K562 (cell line): ENCODE data around the gene DSTYK. TPM values are rescaled to one million over a fixed set of nuclear protein-coding genes. Genes with fewer than 3 reads are reported as not detected.

ENCODE experiments used
- ARNT ChIP-seq, 2 experiments: fragments of 450-650 bp; IDR thresholded peaks; 2 replicates each; pipeline ENCODE4 v1.6.1; 2016; ENCODE audit warnings: mild to moderate bottlenecking in 1 of 2
- GATA2 ChIP-seq: sonication (generic); formaldehyde crosslinking; IDR thresholded peaks from 2 replicates; pipeline ENCODE4 v1.4.0; 2020; ENCODE audit warnings: mild to moderate bottlenecking, missing genetic modification reagents
- GTF3C2 ChIP-seq: IDR thresholded peaks from 3 replicates; pipeline ENCODE4 v1.6.1; 2011; ENCODE audit warnings: borderline replicate concordance, mild to moderate bottlenecking, moderate library complexity; ENCODE audit not compliant: insufficient read length; ENCODE audit errors: extremely low read depth
- HOMEZ ChIP-seq: fragments of 250-450 bp; sonication (Bioruptor Pico); IDR thresholded peaks from 2 replicates; pipeline ENCODE4 v1.4.0; 2020; ENCODE audit warnings: mild to moderate bottlenecking, moderate library complexity
- ILF3 ChIP-seq: fragments of 450-650 bp; IDR thresholded peaks from 2 replicates; pipeline ENCODE4 v1.6.1; 2018; ENCODE audit warnings: antibody characterized with exemption, mild to moderate bottlenecking, moderate library complexity, borderline replicate concordance
- MIER1 ChIP-seq: fragments of 450-650 bp; IDR thresholded peaks from 2 replicates; pipeline ENCODE4 v1.6.1; 2016; ENCODE audit warnings: antibody characterized with exemption, mild to moderate bottlenecking, low read depth
- NFE2L1 ChIP-seq: fragments of 450-650 bp; IDR thresholded peaks from 2 replicates; pipeline ENCODE4 v1.6.1; 2016; ENCODE audit warnings: missing genetic modification characterization, low read depth, mild to moderate bottlenecking, missing compliant biosample characterization, moderate library complexity, borderline replicate concordance
- PHB ChIP-seq: fragments of 250-450 bp; sonication (Bioruptor Pico); IDR thresholded peaks from 2 replicates; pipeline ENCODE4 v1.5.0; 2021
- ZNF347 ChIP-seq: fragments of 450-650 bp; formaldehyde crosslinking; IDR thresholded peaks from 2 replicates; pipeline ENCODE4 v1.4.0; 2020; ENCODE audit warnings: low read depth, mild to moderate bottlenecking, moderate library complexity
- ZNF561 ChIP-seq: fragments of 450-650 bp; formaldehyde crosslinking; conservative IDR thresholded peaks from 2 replicates; pipeline ENCODE4 v1.4.0; 2020; ENCODE audit warnings: mild to moderate bottlenecking, moderate library complexity
- ZNF584 ChIP-seq: fragments of 200-800 bp; sonication (Bioruptor generic); IDR thresholded peaks from 2 replicates; pipeline ENCODE4 v1.6.1; 2016; ENCODE audit warnings: low read depth, mild to moderate bottlenecking, missing genetic modification characterization, missing compliant biosample characterization
- ZNF707 ChIP-seq: fragments of 250-450 bp; sonication (Bioruptor Pico); conservative IDR thresholded peaks from 2 replicates; pipeline ENCODE4 v1.8.0; 2022; ENCODE audit warnings: inconsistent platforms, mild to moderate bottlenecking, moderate library complexity
- ZNF79 ChIP-seq: fragments of 250-450 bp; sonication (Bioruptor Pico); IDR thresholded peaks from 2 replicates; pipeline ENCODE4 v1.4.0; 2020; ENCODE audit warnings: low read depth, mild to moderate bottlenecking, moderate library complexity
- polyA plus RNA-seq, 8 experiments: library from polyadenylated mRNA; depleted of rRNA in 4 of 8; stranded (reverse) in 5 of 8; unstranded in 3 of 8; fragments of >200 nt; fragmentation: Nextera tagmentation in 2 of 8; fragmentation: Illumina TruSeq in 1 of 8; extraction: Ambion mirVana in 2 of 8; extraction: Trizol in 1 of 8; gene quantifications; 2 replicates each; pipeline versions ENCODE4 v1.2.1 to v1.2.3, GENCODE V29; 2011 to 2014; ENCODE audit warnings: inconsistent platforms in 1 of 8, missing spikeins in 1 of 8
- total RNA-seq, 7 experiments: library from RNA; depleted of rRNA in 6 of 7; stranded (reverse); fragments of >200 nt in 6 of 7; fragmentation: Illumina TruSeq in 2 of 7; extraction: Trizol in 2 of 7; gene quantifications; 2 replicates each; pipeline versions ENCODE4 v1.2.1 to v1.2.3, GENCODE V29; 2011 to 2021; ENCODE audit warnings: low replicate concordance in 1 of 7
- TF ChIP-seq, protein P1 (sequence below): fragments of 450-650 bp; formaldehyde crosslinking; IDR thresholded peaks from 2 replicates; pipeline ENCODE4 v1.4.0; 2022; ENCODE audit warnings: missing genetic modification characterization
- TF ChIP-seq, protein P2 (sequence below): IDR thresholded peaks from 2 replicates; pipeline ENCODE4 v1.6.1; 2011; ENCODE audit warnings: borderline replicate concordance, low read depth, mild to moderate bottlenecking, moderate library complexity, low read length; ENCODE audit not compliant: insufficient read depth, poor library complexity, severe bottlenecking
- TF ChIP-seq, protein P3 (sequence below): fragments of 250-450 bp; sonication (Bioruptor Pico); IDR thresholded peaks from 2 replicates; pipeline ENCODE4 v1.8.0; 2022; ENCODE audit warnings: moderate library complexity, mild to moderate bottlenecking, inconsistent platforms
- TF ChIP-seq, protein P4 (sequence below): fragments of 250-450 bp; sonication (Bioruptor Pico); IDR thresholded peaks from 2 replicates; pipeline ENCODE4 v1.4.0; 2020; ENCODE audit warnings: borderline replicate concordance

The DSTYK gene
- total and polyA plus RNA-seq, 9 of the 15 experiments (the other 6 are each of a cell fraction or from before 2014, with no cell fraction given): 4.2 to 7.1 (median 6.2) TPM

GRCh38 chr1:205172729-205173366, 38.7 kb downstream of the DSTYK start (continued):
- TF ChIP-seq PHB (CRISPR knock-in tag): no peak
- no peak for TF ChIP-seq ILF3
- no peak for TF ChIP-seq ARNT (IDR thresholded peaks at IDR 0.05)
- TF ChIP-seq, protein P1, sequence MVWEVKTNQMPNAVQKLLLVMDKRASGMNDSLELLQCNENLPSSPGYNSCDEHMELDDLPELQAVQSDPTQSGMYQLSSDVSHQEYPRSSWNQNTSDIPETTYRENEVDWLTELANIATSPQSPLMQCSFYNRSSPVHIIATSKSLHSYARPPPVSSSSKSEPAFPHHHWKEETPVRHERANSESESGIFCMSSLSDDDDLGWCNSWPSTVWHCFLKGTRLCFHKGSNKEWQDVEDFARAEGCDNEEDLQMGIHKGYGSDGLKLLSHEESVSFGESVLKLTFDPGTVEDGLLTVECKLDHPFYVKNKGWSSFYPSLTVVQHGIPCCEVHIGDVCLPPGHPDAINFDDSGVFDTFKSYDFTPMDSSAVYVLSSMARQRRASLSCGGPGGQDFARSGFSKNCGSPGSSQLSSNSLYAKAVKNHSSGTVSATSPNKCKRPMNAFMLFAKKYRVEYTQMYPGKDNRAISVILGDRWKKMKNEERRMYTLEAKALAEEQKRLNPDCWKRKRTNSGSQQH (CRISPR knock-in tag): no peak
- TF ChIP-seq ZNF584: no peak
- TF ChIP-seq MIER1: no peak
- no peak for TF ChIP-seq ZNF79
- TF ChIP-seq NFE2L1 (tag): no peak
- TF ChIP-seq, protein P2, sequence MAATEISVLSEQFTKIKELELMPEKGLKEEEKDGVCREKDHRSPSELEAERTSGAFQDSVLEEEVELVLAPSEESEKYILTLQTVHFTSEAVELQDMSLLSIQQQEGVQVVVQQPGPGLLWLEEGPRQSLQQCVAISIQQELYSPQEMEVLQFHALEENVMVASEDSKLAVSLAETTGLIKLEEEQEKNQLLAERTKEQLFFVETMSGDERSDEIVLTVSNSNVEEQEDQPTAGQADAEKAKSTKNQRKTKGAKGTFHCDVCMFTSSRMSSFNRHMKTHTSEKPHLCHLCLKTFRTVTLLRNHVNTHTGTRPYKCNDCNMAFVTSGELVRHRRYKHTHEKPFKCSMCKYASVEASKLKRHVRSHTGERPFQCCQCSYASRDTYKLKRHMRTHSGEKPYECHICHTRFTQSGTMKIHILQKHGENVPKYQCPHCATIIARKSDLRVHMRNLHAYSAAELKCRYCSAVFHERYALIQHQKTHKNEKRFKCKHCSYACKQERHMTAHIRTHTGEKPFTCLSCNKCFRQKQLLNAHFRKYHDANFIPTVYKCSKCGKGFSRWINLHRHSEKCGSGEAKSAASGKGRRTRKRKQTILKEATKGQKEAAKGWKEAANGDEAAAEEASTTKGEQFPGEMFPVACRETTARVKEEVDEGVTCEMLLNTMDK: no peak
- no peak for TF ChIP-seq HOMEZ (CRISPR knock-in tag)
- TF ChIP-seq, protein P3, sequence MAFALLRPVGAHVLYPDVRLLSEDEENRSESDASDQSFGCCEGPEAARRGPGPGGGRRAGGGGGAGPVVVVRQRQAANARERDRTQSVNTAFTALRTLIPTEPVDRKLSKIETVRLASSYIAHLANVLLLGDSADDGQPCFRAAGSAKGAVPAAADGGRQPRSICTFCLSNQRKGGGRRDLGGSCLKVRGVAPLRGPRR (CRISPR knock-in tag): no peak
- TF ChIP-seq ZNF347 (CRISPR knock-in tag): no peak
- TF ChIP-seq GATA2: no peak
- no peak for TF ChIP-seq ZNF561 (CRISPR knock-in tag)
- no peak for TF ChIP-seq GTF3C2
- no peak for TF ChIP-seq ZNF707 (CRISPR knock-in tag)
- TF ChIP-seq, protein P4, sequence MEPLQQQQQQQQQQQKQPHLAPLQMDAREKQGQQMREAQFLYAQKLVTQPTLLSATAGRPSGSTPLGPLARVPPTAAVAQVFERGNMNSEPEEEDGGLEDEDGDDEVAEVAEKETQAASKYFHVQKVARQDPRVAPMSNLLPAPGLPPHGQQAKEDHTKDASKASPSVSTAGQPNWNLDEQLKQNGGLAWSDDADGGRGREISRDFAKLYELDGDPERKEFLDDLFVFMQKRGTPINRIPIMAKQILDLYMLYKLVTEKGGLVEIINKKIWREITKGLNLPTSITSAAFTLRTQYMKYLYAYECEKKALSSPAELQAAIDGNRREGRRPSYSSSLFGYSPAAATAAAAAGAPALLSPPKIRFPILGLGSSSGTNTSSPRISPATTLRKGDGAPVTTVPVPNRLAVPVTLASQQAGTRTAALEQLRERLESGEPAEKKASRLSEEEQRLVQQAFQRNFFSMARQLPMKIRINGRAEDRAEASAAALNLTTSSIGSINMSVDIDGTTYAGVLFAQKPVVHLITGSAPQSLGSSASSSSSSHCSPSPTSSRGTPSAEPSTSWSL (CRISPR knock-in tag): no peak
